Stimulated activated CD4-positive, alpha-beta T cell treated with anti-CD3 and anti-CD28 coated beads, Interleukin-12 subunit alpha, Interleukin-12 subunit beta, amount 100 ng/mL, for 48 hours (primary cell): ENCODE results near the gene BCLAF1.

Experiments
- DNase-seq, 3 donors: peaks; one replicate each; pipeline ENCODE4 v3.0.0-alpha.2; 2020; ENCODE audit warnings: low read depth in 2 of 3, low spot score in 1 of 3

BCLAF1 gene

GRCh38 chr6:136289579-136290409, at the start of gene BCLAF1:
BCLAF1 (minus strand) TSS chr6:136289846; CDS start chr6:136279866, 9,980 bp downstream.
- DNase-seq, result peak; percentile 98 to 99 (median 98)

GRCh38 chr6:136338486-136338885, 48.8 kb upstream of the BCLAF1 start:
- DNase-seq, result no peak

GRCh38 chr6:136337606-136338005, 48.0 kb upstream of the BCLAF1 start:
- DNase-seq, result no peak

- no peak for DNase-seq
These were observed 47.5 kb upstream of the BCLAF1 start for GRCh38 chr6:136337121-136337520.

DNA sequence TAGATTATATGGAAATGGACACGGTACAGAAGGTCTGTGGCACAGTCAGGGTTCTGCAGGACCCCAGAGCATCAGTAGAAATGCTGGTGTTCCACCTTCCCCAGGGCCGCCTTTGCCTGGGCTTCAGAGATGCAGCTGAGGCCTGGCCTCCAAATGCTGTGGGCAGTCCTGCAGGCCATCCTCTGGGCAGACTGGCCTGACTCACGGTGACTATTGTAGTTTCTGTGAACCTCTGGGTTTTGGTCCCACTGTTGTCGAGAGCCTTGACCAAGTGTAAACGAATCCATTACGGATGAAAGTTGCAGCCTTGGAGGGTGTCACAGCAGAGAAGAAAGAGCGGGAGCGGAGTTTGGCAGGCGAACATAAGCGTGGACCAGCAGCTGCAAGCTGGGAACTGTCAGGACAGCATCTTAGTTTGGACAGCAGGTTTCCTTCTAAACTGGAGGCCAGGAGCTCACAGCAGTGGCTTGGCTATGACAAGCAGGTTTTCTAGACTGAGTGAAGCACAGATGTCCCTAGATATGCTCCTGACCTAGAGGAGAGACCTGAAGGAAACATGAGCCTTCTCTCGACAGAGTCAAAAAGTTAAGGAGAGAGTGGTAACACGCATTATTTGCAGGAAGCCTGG, 46.2 kb upstream of the BCLAF1 start:
- no peak for DNase-seq

DNA sequence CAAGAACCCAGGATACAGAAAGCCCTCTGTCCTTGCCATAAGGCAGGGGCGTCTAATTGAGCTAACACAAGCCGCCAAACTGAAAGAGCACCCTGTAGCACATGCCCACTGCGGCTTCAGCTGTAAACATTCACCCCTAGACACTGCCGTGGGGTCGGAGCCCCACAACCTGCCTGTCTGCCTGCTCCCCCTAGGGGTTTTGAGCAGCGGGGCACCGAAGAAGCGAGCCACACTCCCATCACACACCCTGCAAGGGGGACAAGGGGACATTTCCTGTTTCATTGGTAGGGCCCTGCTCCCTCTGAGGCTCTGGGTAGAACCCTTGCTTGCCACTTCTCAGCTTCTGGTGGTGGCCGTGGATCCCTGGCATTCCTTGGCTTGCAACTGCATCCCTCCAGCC, 45.2 kb upstream of the BCLAF1 start:
- no peak for DNase-seq

GRCh38 chr6:136334465-136334846, 44.8 kb upstream of the BCLAF1 start:
- no peak for DNase-seq

- DNase-seq, result no peak
These were observed 44.3 kb upstream of the BCLAF1 start for GRCh38 chr6:136333824-136334464.

DNA sequence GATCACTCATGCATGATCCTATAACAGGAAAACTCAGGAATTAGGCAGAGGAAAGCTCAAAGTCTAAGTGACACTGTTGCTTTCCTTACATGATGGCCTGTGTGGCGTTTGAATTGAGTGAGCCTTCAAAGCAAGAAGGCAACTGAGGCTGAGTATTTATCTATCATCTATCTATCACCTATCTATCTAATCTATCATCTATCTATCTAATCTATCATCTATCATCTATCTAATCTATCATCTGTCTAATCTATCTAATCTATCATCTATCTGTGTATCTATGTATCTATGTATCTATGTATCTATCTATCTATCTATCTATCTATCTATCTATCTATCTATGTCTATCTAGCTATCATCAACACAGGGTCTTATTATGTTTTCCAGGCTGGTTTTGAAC, 41.8 kb upstream of the BCLAF1 start:
- no peak for DNase-seq

DNA sequence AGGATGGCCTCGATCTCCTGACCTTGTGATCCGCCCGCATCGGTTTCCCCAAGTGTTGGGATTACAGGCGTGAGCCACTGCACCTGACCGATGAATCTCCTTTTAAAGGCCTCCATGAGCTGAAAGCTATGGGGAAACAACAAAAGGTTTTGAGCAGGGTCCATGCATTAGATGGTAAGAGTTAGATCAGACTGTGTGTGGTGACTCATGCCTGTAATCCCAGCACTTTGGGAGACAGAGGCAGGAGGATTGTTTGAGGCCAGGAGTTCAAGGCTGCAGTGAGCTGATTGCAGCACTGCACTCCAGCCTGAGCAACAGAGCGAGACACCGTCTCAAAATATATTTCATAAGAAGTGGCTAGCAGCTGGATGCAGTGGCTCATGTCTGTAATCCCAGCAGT, 41.0 kb upstream of the BCLAF1 start:
- no peak for DNase-seq

- DNase-seq, result no peak
These were observed 36.5 kb upstream of the BCLAF1 start for GRCh38 chr6:136326038-136326553.

GRCh38 chr6:136324686-136325380, 35.2 kb upstream of the BCLAF1 start:
- no peak for DNase-seq

DNA sequence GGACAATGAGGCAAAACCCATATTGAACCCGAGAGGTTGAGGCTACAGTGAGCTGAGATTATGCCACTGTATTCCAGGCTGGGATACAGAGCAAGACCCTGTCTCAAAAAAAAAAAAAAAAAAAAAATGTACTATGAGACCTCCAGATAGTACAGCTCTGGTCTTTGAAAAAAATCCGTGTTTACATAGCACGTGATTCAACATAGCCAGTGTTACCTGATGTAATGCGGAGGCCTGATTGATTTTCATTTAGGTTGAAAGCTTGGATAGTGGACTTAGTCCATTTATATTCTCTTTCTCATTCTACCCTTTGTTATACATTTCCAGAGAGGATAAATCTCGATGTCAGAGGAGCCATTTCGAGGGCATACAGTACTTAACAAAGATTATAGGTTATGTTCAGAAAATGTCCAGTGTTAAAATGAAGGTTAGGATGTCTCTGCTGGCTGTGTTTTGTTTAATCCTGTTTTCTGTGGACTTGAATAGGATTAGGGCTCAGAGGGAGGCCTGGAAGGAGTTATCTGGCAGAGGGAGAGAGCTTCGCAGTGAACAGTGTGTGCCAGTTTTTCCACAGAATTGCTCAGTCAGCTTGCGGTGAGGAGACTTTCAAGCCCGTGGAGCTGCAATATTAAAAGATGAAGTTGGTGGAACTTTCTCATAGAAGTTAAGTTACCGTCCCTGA, 33.9 kb upstream of the BCLAF1 start:
- no peak for DNase-seq

- DNase-seq, result no peak
These were observed 30.1 kb upstream of the BCLAF1 start for GRCh38 chr6:136319732-136320131.

GRCh38 chr6:136318676-136319075, 29.0 kb upstream of the BCLAF1 start:
- DNase-seq, result no peak

- no peak for DNase-seq
These were observed 28.3 kb upstream of the BCLAF1 start for GRCh38 chr6:136317971-136318370.

DNA sequence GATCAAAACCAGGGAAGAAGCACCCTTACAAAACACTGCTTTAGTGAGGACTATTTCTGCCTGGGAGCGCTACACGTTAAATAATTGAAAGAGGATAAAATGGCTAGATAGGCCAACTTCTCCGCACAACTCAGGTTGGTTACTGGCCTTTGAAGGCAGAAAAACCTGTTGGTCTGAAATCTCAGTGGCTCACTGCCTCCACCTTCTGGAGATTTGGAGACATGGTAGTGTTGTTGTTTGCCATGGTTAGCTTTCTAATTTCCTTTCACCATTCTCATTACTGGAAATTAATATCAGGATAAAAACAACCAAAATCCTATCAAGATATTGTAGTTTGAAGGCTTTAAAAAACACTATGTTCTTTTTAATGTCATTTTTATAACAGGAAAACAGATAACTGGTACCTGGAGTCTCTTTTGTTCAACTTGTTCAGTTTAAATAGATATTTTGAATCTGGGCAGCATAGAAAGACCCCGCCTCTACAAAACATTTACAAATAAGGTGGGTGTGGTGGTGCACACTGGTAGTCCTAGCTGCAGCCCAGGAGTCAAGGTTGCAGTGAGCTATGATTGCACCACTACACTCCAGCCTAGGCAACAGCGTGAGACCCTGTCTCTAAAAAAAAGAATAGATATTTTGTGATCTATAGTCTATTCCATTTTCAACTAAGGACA, 27.5 kb upstream of the BCLAF1 start:
- peak; percentile 14 to 47 (median 16) for DNase-seq

GRCh38 chr6:136315594-136315993, 25.9 kb upstream of the BCLAF1 start:
- no peak for DNase-seq

GRCh38 chr6:136312975-136313374, 23.3 kb upstream of the BCLAF1 start:
- DNase-seq, result no peak

- DNase-seq, result no peak
These were observed 20.2 kb upstream of the BCLAF1 start for GRCh38 chr6:136309729-136310311.
